Measurements from ENCODE around the gene TBX1.

The TBX1 gene

GRCh38 chr22:19807161-19807913, 46.8 kb downstream of the TBX1 start:
- H4K20me1 ChIP-seq (ENCODE audit: low read depth, low read length) = no peaks in the 10 kb centered on the region
- H3K9me2 ChIP-seq (replicated peaks; ENCODE audit: insufficient read depth, low read length) = no peaks in the 10 kb centered on the region
- H3K79me2 ChIP-seq (ENCODE audit: insufficient read depth, low read length) = no peaks in the 10 kb centered on the region
- no peak overlapping the region for H3K4me2 ChIP-seq (ENCODE audit: low read depth, low read length, poor library complexity, severe bottlenecking)
- H3K9me3 ChIP-seq (ENCODE audit: insufficient read depth, low read length) = no peaks in the 10 kb centered on the region
- no peak for TF ChIP-seq CTCF (IDR thresholded peaks at IDR 0.05; ENCODE audit: insufficient read depth, low read length, poor library complexity, severe bottlenecking)
- TF ChIP-seq EZH2phosphoT487 (conservative IDR thresholded peaks at IDR 0.05; ENCODE audit: low read length) = no peak
- H3K9ac ChIP-seq (ENCODE audit: low read length) = no peak overlapping the region
- H3F3A ChIP-seq (ENCODE audit: insufficient read depth) = no peaks in the 10 kb centered on the region
- H3K4me3 ChIP-seq (ENCODE audit: insufficient read depth, low read length, poor library complexity, severe bottlenecking) = no peak overlapping the region
- no peak overlapping the region for H3K27ac ChIP-seq (ENCODE audit: low read depth, low read length)
- H3K36me3 ChIP-seq (ENCODE audit: low read length) = no peaks in the 10 kb centered on the region
- H3K27me3 ChIP-seq (ENCODE audit: low read length) = no peaks in the 10 kb centered on the region
- H2AFZ ChIP-seq (ENCODE audit: low read depth, low read length, severe bottlenecking) = no peak overlapping the region

GRCh38 chr22:19807914-19808872, 47.6 kb downstream of the TBX1 start:
- Histone ChIP-seq H3K4me3 (ENCODE audit: insufficient read depth, low read length, poor library complexity, severe bottlenecking) (no peak overlapping the region), H3K27ac (ENCODE audit: low read depth, low read length) (no peak overlapping the region), H3K9ac (ENCODE audit: low read length) (no peak overlapping the region), H3K9me3 (ENCODE audit: insufficient read depth, low read length) (no peaks in the 10 kb centered on the region), H3K4me2 (ENCODE audit: low read depth, low read length, poor library complexity, severe bottlenecking) (no peak overlapping the region), H2AFZ (ENCODE audit: low read depth, low read length, severe bottlenecking) (no peak overlapping the region), H3K36me3 (ENCODE audit: low read length) (no peaks in the 10 kb centered on the region), H3K79me2 (ENCODE audit: insufficient read depth, low read length) (no peaks in the 10 kb centered on the region), H3F3A (ENCODE audit: insufficient read depth) (no peaks in the 10 kb centered on the region), H3K9me2 (replicated peaks; ENCODE audit: insufficient read depth, low read length) (no peaks in the 10 kb centered on the region), H4K20me1 (ENCODE audit: low read depth, low read length) (no peaks in the 10 kb centered on the region), H3K27me3 (ENCODE audit: low read length) (no peaks in the 10 kb centered on the region)
- no peak for TF ChIP-seq CTCF (IDR thresholded peaks at IDR 0.05; ENCODE audit: insufficient read depth, low read length, poor library complexity, severe bottlenecking)
- no peak for TF ChIP-seq EZH2phosphoT487 (conservative IDR thresholded peaks at IDR 0.05; ENCODE audit: low read length)

GRCh38 chr22:19808873-19809478, 48.4 kb downstream of the TBX1 start:
- H3K36me3 ChIP-seq (ENCODE audit: low read length) = no peaks in the 10 kb centered on the region
- H3K27ac ChIP-seq (ENCODE audit: low read depth, low read length) = no peak overlapping the region
- no peaks in the 10 kb centered on the region for H3K9me3 ChIP-seq (ENCODE audit: insufficient read depth, low read length)
- TF ChIP-seq EZH2phosphoT487 (conservative IDR thresholded peaks at IDR 0.05; ENCODE audit: low read length) (no peak), CTCF (IDR thresholded peaks at IDR 0.05; ENCODE audit: insufficient read depth, low read length, poor library complexity, severe bottlenecking) (no peak)
- no peak overlapping the region for H2AFZ ChIP-seq (ENCODE audit: low read depth, low read length, severe bottlenecking)
- no peaks in the 10 kb centered on the region for H4K20me1 ChIP-seq (ENCODE audit: low read depth, low read length)
- no peak overlapping the region for H3K9ac ChIP-seq (ENCODE audit: low read length)
- H3K4me3 ChIP-seq (ENCODE audit: insufficient read depth, low read length, poor library complexity, severe bottlenecking) = no peak overlapping the region
- H3K79me2 ChIP-seq (ENCODE audit: insufficient read depth, low read length) = no peaks in the 10 kb centered on the region
- no peaks in the 10 kb centered on the region for H3K9me2 ChIP-seq (replicated peaks; ENCODE audit: insufficient read depth, low read length)
- no peak overlapping the region for H3K4me2 ChIP-seq (ENCODE audit: low read depth, low read length, poor library complexity, severe bottlenecking)
- H3K27me3 ChIP-seq (ENCODE audit: low read length) = no peaks in the 10 kb centered on the region
- H3F3A ChIP-seq (ENCODE audit: insufficient read depth) = no peaks in the 10 kb centered on the region
